GM19438 (cell line): Measurements from ENCODE around the gene CLCN2.
A peak's percentile ranks its signal among the peaks of the same experiment; 100 is the strongest.

Experiments
- ATAC-seq: cut with Tn5 transposase; IDR thresholded peaks from one replicate; pipeline ENCODE4 v1.9.1; 2021; ENCODE audit warnings: low read depth; ENCODE audit not compliant: unreplicated experiment

Gene CLCN2

DNA sequence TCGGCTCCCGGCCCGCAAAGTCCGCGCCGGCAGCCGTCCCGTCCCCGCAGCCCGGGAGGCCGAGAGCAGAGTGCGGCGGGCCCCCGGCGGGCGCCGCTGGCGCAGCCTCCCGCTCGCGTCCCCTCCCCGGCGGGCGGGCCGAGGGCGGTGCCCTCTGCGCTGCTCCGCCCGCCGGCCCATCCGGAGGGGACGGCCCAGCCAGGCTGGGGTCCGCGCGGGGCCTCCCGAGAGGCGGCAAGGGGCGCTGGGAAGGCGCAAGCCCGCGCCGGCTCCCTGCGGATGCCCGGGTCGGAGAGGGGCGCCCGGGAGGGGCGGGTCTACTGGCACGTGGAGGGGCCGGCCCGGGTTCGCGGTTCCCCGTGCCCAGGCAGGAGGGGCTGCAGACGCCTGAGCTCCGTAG lies at the start of gene CLCN2, which contains the start of gene POLR2H:
Gene CLCN2, minus strand, starts transcription at position 74 of the 400 bp plus-strand sequence. CDS start 126 bp downstream, outside the sequence.
Gene POLR2H, plus strand, starts transcription at position 179 of the 400 bp plus-strand sequence. CDS start 1,783 bp downstream, outside the sequence.
- ATAC-seq, result peak; percentile 39

DNA sequence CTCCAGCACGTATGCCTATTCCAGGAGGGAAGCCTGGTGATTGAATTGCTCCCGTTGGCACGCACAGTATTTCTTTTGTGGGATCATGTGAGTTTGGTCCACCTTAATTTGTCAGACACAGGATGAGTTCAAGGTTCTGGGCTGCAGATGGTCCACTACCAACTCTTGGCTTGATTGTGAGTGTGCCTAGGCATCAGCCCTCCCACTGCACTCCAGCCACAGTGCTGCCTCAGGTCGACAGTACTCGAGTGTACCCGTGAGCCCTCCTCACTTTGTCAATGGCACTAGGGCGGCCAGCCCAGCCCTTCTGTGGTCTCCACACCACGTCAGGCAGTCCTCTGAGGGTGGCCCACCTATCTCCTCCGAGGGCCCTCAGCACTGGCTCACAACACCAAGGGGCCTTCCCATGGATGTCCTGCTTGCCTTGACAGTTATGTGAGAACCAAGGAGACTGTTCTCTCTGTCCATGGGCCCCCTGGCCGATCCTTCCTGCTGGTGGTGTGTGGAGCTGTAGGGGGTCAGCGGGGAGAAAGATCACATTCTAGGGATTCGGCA lies 48.6 kb upstream of the CLCN2 start:
- ATAC-seq, result no peak

DNA sequence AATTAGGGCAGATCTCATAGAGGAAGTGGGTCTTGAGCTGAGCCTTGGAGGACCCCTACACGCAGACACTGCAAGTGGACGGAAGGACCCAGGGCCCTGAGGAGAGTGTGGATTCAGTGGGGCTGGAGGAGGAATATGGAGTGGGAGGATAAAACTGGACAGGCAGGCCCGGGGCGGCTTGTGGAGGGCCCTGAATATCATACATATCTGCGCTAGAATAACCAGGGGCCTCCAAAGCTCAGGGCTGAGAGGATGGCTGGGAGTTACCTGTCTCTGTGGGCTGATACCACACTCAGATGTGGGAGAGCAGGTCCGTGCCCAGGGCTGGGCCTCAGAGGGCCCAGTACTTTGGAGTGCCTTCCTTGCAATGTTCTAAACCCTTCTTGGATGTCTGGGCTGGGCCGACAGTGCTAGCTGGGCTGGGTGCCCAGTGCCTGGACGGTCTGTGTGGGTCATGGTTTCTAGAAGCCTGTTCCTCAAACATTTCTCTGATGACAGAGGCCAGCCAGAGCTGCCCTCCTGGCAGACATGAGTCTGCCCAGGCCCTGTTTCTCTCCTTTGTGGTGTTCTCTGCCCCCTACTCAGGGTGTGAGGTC lies 48.0 kb upstream of the CLCN2 start:
- ATAC-seq, result no peak

DNA sequence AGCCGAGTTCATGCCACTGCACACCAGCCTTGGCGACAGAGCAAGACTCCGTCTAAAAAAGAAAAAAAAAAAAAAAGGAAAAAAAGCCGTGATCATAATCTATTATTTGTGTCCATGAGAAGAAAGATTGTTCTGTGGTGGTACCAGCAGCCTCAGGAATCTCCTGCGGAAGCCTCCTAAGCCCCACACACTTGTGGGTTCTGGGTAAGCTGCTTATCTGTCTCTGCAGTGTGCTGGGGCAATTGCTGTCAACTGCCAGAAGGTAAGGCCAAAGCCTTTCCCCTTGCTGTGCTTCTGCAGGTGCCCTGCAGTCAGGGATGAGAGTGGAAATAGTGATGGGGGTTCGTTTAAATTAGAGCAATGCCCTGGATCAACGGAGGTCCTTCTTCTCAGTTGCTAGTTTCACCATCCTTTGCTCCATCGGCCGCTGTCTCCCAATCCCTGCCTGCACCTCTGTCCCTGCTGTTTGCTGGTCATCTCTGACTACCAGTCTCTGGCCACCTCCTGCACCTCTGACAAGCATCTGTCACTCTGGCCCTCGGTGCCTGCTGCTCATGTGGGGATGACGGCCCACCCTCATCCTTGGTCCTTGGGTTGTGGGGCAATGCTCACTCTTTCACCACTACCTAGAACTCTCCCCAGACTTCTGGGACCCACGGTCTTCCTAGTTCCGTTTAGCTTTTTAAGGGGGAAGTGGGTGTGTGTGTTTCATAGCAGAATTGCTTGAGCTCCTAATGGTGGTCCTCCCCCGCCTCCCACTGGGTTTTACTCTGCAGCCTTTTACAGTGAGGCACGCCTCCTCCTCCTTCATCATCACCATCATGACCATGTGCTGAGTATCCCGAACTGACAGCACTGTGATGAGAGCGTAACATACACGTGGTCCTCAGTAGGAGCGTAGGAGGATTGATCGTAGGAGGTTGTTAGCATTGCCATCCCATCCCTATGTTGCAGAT lies 43.9 kb upstream of the CLCN2 start:
- no peak for ATAC-seq

DNA sequence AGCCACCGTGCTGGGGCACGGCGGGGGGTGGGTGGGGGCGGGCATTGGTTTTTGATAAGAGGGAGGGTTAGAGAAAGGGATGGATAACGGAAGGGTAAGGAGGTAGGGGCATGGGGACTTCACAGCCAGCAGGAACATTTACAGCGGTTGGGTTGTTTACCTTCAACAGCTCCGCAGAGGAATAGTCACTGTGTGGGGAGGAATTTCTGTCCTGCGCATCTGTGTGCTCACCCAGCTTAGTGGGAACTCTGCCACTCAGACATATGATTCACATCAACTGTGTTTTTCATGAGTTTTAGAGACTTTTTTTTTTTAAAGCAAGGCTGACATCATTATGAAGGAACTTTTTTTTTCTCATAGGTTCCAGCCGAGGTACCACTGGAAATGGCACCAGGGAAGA lies 38.0 kb upstream of the CLCN2 start:
- ATAC-seq, result no peak

DNA sequence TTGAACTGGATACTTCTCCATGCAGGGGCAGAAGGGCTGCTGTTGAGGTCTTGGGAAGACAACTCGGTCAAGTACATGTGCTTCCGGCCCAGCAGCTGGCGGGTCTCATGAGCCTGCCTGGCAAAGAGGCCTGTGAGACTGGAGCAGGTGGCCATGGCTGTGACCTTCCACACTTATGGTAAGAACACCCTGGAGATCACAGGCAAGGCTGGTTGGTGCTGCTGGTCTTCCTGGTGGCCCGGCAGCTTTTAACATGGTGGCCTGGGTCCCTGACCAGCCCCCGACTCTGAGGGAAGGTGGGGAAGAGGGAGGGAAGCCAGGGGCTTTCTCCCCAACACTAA lies 33.9 kb upstream of the CLCN2 start:
- no peak for ATAC-seq

DNA sequence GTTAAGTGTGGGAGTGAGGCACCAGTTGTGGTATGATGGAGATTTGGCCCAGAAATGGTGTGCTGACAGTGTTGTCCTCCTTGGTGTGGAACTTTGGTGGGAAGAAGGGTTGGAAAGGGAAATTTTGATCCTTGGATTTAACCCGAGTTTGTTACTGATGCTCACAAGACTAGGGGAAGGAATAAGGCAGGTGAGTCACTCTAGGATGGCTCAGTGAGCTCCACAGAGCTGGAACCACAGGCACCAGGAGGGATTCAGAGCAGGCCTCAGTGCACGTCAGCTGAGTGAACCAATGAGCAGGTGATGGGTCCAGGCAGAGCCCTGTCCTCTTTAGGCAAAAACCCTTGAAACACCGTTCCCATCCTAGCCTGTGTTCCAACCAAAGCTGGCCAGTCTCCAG lies 29.9 kb upstream of the CLCN2 start:
- no peak for ATAC-seq

DNA sequence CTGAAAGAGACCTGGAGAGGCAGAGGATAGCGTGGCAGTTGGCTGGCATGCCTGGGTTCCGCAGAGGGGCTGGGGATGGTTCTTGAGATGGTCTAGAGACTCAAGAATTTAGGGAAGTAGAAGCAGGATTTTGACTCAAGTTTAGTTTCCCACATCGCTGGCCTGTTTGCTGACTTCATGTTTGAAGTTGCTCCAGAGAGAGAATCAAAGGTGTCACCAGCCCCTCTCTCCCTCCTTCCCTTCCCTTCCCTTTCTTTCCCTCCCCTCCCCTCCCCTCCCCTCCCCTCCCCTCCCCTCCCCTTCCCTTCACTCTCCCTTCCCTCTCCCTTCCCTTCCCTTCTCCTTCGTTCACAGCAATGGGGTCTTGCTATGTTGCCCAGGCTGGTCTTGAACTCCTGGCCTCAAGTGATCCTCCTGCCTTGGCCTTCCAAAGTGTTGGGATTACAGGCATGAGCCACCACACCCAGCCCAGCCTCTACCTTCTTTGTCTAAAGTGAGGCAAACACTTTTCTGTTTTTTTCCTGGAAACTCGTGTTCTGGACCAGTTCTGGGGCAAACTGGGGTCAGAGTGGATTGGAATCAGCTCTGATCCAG lies 28.6 kb upstream of the CLCN2 start:
- ATAC-seq, result no peak

DNA sequence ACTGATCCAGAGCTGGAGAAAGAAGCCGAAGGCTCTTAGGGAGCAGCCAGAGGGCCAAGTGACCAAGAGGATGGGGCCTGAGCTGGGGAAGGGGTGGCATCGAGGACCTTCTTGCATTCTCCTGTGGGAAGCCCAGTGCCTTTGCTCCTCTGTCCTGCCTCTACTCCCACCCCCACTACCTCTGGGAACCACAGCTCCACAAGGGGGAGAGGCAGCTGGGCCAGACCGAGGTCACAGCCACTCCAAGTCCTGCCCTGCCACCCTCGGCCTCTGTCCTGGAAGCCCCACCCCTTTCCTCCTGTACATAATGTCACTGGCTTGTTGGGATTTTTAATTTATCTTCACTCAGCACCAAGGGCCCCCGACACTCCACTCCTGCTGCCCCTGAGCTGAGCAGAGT lies 28.0 kb upstream of the CLCN2 start:
- ATAC-seq, result no peak

DNA sequence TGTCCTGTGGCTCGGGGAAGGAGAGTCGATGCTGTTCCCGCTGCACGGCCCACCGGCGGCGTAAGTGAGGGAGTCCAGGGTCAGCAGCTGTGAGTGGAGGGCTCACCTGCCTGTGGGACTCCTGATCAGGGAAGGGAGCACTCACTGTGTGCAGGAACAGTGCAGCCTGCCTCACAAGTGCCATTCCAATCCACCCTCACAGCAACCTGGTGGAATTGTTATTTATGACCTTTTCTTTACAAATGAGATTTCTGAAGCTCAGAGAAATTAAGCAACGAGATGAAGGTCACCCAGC lies 27.5 kb upstream of the CLCN2 start:
- no peak for ATAC-seq

DNA sequence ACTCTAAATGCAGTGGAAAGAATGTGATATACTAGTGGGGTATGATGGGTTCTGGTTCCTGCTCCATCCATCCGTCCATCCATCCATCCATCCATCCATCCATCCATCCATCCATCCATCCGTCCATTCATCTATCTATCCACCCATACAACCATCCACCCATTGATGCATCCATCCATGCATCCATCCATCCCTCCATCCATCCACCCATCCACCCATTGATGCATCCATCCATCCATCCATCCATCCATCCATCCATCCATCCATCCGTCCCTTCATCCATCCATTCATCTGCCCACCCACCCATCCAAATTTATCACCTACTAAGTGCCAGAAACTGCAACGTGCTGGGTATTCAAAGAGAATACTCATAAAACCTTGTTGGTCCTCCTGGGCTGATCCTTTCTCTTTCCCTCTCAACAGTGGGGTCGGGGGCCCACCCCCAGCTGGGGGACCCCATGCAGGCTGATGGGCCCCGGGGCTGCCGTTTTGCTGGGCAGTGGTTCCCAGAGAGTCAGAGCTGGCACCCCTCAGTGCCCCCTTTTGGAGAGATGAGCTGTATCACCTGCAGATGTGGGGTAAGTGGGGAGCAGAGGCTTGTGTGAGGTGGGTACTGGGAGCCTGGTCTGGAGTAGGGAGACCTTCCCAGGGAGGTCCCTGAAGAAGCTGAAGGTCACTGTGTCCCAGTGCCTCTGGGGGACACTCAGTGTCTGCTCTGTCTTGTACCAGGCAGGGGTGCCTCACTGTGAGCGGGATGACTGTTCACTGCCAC lies 26.9 kb upstream of the CLCN2 start:
- no peak for ATAC-seq

DNA sequence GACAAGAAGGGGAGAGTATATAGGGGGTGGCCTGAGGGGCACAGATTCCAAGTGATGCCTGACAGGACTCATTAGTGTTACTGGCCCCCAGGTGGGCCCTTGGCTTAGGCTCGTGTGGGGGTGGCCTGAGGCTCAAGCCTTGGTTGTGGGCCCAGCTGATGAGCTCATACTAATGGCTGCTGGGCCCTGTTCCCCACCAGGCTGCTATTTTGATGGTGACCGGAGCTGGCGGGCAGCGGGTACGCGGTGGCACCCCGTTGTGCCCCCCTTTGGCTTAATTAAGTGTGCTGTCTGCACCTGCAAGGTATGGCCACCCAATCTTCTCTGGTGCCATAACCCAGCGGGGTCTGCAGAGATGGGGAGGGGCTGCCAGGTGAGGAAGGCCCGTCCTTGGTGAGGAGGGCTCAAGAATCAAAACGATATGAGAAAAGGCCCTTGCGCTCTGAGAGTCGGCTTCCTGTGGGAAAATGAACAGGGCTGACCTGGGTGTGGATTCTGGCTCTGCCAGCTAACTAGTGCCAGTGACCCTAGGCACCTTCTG lies 25.8 kb upstream of the CLCN2 start:
- no peak for ATAC-seq

DNA sequence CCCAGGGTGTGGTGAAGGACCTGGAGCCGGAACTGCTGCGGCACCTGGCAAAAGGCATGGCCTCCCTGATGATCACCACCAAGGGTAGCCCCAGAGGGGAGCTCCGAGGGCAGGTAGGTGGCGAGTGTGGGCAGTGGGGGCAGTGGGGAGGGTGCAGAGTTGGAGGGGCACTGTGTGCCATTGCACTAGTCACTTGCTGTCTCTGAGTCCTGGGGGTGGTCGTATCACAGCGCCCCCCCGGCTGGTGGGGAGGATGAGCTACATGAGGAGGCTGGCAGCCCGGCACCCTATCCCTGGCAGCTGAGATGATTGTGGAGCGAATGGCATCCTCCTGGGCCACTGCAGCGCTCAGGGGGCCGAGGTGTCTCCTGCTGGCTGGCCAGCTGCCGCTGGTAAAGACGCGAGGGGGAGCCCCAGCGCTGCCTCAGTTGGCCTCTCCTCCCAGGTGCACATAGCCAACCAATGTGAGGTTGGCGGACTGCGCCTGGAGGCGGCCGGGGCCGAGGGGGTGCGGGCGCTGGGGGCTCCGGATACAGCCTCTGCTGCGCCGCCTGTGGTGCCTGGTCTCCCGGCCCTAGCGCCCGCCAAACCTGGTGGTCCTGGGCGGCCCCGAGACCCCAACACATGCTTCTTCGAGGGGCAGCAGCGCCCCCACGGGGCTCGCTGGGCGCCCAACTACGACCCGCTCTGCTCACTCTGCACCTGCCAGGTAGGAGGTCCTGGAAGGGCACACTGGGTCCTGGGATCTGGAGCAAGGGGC lies 24.8 kb upstream of the CLCN2 start:
- ATAC-seq, result no peak

DNA sequence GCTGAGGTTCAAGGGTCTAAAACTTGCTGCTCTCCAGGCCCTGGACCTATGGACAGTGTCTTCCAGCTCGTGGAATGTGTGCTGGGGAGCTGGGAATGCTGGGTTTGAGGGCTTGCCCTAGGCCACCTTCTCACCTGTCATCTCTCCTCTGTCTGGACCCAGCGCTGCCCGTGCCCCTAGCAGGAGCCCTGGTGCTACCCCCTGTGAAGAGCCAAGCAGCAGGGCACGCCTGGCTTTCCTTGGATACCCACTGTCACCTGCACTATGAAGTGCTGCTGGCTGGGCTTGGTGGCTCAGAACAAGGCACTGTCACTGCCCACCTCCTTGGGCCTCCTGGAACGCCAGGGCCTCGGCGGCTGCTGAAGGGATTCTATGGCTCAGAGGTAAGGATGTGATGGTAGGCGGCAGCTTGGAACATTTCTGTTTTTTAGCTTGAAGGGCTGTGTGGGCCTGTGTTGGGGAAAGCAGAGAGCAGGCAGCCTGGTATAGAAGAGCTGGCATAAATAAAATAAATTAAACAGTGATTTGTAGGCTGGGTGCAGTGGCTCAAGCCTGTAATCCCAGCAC lies 23.5 kb upstream of the CLCN2 start:
- no peak for ATAC-seq

DNA sequence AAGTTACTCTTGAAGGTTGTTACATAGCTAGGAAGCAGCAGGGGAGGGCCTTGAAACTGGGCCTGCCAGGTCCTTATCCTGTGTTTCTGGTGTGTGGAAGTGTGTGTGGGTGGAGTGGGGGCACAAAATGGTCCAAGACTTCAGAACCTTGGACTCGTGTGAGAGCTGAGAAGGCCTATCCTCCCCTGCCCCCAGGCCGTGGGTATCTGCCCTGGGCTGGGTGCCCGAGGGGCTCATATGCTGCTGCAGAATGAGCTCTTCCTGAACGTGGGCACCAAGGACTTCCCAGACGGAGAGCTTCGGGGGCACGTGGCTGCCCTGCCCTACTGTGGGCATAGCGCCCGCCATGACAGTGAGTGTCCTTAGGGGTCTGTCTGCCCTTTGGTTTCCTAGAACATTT lies 22.9 kb upstream of the CLCN2 start:
- no peak for ATAC-seq

DNA sequence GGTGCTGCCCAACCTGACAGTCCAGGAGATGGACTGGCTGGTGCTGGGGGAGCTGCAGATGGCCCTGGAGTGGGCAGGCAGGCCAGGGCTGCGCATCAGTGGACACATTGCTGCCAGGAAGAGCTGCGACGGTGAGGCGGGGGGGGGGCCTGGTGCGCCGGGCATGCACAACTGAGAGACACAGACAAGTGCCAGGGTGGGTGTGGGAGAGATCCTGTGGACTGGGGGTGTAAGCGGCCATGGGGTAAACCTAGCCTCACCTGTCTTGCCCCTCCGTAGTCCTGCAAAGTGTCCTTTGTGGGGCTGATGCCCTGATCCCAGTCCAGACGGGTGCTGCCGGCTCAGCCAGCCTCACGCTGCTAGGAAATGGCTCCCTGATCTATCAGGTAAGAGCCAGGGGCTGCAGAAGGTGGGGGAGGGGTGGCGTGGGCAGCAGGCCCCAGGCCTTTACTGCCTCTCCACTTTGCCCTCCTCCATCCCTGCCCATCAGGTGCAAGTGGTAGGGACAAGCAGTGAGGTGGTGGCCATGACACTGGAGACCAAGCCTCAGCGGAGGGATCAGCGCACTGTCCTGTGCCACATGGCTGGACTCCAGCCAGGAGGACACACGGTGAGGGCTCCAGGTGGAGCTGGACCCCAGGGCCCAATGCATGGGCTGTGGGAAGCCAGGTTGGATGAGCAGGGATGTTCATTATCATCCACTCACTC lies 21.8 kb upstream of the CLCN2 start:
- no peak for ATAC-seq

DNA sequence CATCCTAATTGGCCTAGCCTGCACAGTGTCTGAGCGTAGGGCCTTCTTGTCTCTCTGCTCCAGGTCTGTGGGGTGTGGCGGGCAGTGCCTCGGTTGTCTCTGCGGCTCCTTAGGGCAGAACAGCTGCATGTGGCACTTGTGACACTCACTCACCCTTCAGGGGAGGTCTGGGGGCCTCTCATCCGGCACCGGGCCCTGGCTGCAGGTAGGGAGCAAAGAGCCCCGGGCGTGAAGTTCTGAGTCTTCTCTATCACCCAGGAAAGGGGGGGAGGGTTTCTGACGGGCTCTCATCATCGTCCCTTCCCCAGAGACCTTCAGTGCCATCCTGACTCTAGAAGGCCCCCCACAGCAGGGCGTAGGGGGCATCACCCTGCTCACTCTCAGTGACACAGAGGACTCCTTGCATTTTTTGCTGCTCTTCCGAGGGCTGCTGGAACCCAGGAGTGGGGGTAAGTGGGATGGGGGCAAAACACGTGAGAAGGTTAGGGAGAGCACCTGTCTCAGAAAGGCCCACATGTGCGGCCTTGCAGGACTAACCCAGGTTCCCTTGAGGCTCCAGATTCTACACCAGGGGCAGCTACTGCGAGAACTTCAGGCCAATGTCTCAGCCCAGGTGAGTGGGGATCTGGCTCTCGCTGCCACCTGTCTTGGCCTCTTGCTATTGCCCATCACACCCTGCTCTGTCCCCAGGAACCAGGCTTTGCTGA lies 21.1 kb upstream of the CLCN2 start:
- ATAC-seq, result no peak
